A549 (cell line): ENCODE results near the gene PUS3.

Source experiments
- MAZ ChIP-seq: fragments of 150-350 bp; IDR thresholded peaks from 2 replicates; pipeline ENCODE4 v1.6.1; 2014; ENCODE audit warnings: antibody characterized with exemption, low read depth, low read length, borderline replicate concordance
- POLR2AphosphoS2 ChIP-seq: conservative IDR thresholded peaks from 2 replicates; pipeline ENCODE4 v1.6.1; 2012; ENCODE audit warnings: low read length, improper control_type of control experiment, inconsistent platforms
- TF ChIP-seq, protein P1 (sequence below): fragments of >200 bp; sonication (Bioruptor Twin); formaldehyde crosslinking; IDR thresholded peaks from 3 replicates; pipeline ENCODE4 v1.6.1; 2016

DNA sequence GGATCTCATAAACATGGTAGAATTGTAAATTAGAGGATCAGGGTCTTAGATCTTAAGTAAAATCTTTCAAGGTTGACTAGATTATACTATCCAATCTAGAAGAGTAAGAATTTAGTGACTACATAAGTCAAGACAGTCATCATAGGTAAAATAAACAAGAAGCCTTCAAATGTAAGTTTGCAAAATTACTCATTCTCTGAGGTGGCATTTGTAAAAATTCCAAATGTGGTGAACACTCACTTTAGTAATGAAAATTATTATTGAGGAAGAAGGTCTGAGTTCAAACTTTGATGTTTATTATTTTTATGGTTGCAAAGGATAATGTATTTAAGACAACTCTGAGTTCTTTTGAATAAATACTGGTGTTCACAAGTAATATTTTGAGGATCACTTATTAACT lies 10.9 kb downstream of the PUS3 start:
- TF ChIP-seq, protein P1, sequence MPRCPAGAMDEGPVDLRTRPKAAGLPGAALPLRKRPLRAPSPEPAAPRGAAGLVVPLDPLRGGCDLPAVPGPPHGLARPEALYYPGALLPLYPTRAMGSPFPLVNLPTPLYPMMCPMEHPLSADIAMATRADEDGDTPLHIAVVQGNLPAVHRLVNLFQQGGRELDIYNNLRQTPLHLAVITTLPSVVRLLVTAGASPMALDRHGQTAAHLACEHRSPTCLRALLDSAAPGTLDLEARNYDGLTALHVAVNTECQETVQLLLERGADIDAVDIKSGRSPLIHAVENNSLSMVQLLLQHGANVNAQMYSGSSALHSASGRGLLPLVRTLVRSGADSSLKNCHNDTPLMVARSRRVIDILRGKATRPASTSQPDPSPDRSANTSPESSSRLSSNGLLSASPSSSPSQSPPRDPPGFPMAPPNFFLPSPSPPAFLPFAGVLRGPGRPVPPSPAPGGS = no peak
- no peak for TF ChIP-seq MAZ
- TF ChIP-seq POLR2AphosphoS2 = no peak
